Hepatocyte (in vitro differentiated cells): ENCODE measurements around the gene INPP5B.

Source experiments
- CTCF ChIP-seq: fragments of 200-600 bp; sonication (generic); IDR thresholded peaks from 2 replicates; pipeline ENCODE4 v1.5.1; 2016; ENCODE audit warnings: antibody characterized with exemption, mild to moderate bottlenecking; ENCODE audit not compliant: poor library complexity
- EZH2 ChIP-seq: fragments of 200-600 bp; sonication (generic); IDR thresholded peaks from 2 replicates; pipeline ENCODE4 v1.6.1; 2016; ENCODE audit warnings: antibody characterized with exemption, mild to moderate bottlenecking, borderline replicate concordance
- EZH2phosphoT487 ChIP-seq: fragments of 200-600 bp; sonication (generic); IDR thresholded peaks from one replicate; pipeline ENCODE4 v1.6.1; 2018; ENCODE audit warnings: antibody characterized with exemption, mild to moderate bottlenecking, low read depth, moderate library complexity; ENCODE audit not compliant: unreplicated experiment, severe bottlenecking

- no peak for TF ChIP-seq CTCF
- TF ChIP-seq EZH2phosphoT487 = no peak
- no peak for TF ChIP-seq EZH2
Observed at GRCh38 chr1:37892151-37893047, 54.5 kb downstream of the INPP5B start.
